ENCODE measurements around the gene SACM1L. TPM values are rescaled to one million over a fixed set of nuclear protein-coding genes. Genes with fewer than 3 reads are reported as not detected.

The SACM1L gene
- total RNA-seq, 1 donor from 2014 or later: 59.2 TPM

DNA sequence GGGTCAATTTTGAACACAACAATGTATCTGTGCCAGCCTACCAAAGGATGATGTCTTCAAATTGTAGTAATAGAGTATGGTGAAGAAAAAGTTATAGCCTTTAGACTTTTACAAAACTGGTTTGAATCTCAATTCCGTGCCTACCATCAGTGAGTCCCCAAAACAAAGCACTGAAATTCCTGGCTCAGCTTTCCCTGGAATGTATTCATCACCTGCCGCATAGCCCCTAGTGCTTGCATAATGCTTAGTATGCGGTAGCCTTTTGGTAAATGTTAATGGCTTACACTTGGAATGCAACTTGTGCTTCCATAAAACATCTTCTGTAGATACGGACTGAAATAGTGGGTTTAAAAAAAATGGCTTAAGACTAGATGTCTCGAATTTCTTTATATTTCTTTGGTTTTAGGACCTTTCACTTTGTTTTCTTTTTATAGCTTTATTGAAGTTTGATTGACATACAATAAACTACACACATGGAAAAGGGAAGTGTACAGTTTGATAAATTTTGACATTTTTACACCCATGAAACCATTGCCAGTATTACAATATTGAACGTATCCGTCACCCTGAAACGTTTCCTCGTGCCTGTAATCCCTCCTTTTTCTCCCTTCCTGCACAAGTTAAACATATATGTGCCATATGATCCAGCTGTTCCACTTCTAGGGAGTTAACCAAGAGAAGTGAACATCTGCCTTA, 12.1 kb downstream of the SACM1L start:
- TF ChIP-seq, protein P1, sequence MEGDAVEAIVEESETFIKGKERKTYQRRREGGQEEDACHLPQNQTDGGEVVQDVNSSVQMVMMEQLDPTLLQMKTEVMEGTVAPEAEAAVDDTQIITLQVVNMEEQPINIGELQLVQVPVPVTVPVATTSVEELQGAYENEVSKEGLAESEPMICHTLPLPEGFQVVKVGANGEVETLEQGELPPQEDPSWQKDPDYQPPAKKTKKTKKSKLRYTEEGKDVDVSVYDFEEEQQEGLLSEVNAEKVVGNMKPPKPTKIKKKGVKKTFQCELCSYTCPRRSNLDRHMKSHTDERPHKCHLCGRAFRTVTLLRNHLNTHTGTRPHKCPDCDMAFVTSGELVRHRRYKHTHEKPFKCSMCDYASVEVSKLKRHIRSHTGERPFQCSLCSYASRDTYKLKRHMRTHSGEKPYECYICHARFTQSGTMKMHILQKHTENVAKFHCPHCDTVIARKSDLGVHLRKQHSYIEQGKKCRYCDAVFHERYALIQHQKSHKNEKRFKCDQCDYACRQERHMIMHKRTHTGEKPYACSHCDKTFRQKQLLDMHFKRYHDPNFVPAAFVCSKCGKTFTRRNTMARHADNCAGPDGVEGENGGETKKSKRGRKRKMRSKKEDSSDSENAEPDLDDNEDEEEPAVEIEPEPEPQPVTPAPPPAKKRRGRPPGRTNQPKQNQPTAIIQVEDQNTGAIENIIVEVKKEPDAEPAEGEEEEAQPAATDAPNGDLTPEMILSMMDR (IDR thresholded peaks at IDR 0.05; ENCODE audit: partially characterized antibody, unreplicated experiment): no peak
- H3K4me3 Mint-ChIP-seq (ENCODE audit: unreplicated experiment): no peak overlapping the region
- H3K27me3 Mint-ChIP-seq (ENCODE audit: unreplicated experiment): no peaks in the 10 kb centered on the region
- DNase-seq: no peak
- H3K27ac Mint-ChIP-seq (ENCODE audit: unreplicated experiment): no peak overlapping the region
- H3K9me3 Mint-ChIP-seq (ENCODE audit: unreplicated experiment): no peaks in the 10 kb centered on the region
- H3K36me3 Mint-ChIP-seq (ENCODE audit: unreplicated experiment): no peaks in the 10 kb centered on the region
- H3K4me1 Mint-ChIP-seq (ENCODE audit: low read depth, unreplicated experiment): peaks cover 20% of the 10 kb centered on the region

DNA sequence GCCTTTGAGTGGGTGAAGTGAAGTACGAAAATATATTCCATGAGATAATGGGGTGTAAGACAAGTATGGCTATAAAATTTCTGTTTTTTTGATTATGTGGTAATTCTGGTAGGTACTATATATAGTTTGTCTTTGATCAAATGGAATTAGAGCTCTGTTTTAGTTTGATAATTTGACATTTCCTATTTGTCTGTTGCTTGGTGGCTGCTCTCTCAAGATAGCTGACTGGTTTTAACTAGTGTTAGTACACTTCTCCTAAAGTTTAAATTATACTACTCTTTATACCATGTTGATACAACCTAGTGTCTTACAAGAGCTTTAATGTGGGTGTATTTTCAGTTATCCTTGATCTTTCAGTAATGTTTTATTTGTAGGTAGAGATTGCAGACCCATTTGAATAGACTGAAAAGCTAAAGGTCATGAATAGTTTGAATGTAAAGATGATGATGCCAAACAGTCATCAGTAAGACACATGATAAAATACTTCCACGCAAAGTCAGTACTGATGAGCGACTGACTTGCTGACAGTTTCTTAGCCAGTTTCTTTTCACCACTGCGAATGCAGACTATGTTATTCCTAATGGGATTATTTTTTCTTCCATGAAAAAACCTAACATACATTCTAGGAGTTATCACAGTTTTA, 15.2 kb downstream of the SACM1L start:
- TF ChIP-seq, protein P1 (IDR thresholded peaks at IDR 0.05; ENCODE audit: partially characterized antibody, unreplicated experiment): no peak
- H3K36me3 Mint-ChIP-seq (ENCODE audit: unreplicated experiment): no peaks in the 10 kb centered on the region
- no peaks in the 10 kb centered on the region for H3K27me3 Mint-ChIP-seq (ENCODE audit: unreplicated experiment)
- DNase-seq: no peak
- no peaks in the 10 kb centered on the region for H3K9me3 Mint-ChIP-seq (ENCODE audit: unreplicated experiment)
- H3K4me3 Mint-ChIP-seq (ENCODE audit: unreplicated experiment): no peak overlapping the region
- no peak overlapping the region for H3K27ac Mint-ChIP-seq (ENCODE audit: unreplicated experiment)
- peaks cover 18% of the 10 kb centered on the region for H3K4me1 Mint-ChIP-seq (ENCODE audit: low read depth, unreplicated experiment)

DNA sequence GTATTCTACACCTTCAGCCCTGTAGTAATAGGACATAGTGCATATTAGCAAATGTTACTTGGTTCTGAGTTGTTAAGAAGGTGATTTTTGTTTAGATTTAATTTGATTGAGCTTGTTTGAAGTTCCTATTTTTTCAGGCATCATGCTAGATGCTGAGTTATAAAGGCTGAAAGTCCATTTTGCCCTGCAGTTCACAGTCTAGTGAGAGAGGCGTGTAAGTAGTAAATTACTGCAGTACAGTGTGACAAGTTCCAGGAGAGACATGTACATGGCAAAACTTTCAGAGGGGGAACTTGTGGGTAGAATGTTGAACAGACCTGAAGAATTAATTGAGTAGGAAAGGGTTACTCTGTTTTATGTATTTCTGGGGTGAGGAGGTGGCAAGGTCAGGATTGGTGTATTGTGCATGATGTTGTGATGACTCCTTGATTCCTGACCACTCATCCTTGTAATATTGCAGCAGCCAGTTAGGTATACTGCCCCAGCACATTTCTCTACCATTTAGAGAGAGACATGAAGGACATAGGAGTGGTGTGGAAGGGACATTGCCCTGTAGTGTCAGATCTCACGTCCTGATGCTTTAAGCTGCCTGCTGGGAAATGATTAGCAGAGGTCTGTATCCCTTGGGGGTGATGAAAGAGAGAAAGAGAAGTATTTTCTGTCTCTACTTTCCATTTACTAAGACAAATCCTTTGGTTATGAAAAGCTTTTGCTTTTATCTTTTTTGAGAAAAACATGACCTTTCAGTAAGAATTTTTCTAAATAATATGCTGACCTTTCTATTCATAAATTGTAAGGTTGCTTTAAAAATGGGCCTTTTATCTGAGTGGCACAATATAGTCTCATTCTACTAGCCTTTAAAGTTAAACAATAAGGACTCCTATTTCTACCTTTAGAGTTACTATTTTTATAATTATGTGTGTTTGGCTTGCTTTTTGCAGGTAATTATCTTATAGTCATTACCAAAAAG, 16.9 kb downstream of the SACM1L start:
- Mint-ChIP-seq H3K27ac (ENCODE audit: unreplicated experiment) (no peak overlapping the region), H3K4me1 (ENCODE audit: low read depth, unreplicated experiment) (peaks cover 18% of the 10 kb centered on the region), H3K9me3 (ENCODE audit: unreplicated experiment) (no peaks in the 10 kb centered on the region), H3K36me3 (ENCODE audit: unreplicated experiment) (no peaks in the 10 kb centered on the region), H3K27me3 (ENCODE audit: unreplicated experiment) (no peaks in the 10 kb centered on the region), H3K4me3 (ENCODE audit: unreplicated experiment) (peak overlapping the region; percentile 3)
- TF ChIP-seq, protein P1 (IDR thresholded peaks at IDR 0.05; ENCODE audit: partially characterized antibody, unreplicated experiment): no peak
- no peak for DNase-seq

DNA sequence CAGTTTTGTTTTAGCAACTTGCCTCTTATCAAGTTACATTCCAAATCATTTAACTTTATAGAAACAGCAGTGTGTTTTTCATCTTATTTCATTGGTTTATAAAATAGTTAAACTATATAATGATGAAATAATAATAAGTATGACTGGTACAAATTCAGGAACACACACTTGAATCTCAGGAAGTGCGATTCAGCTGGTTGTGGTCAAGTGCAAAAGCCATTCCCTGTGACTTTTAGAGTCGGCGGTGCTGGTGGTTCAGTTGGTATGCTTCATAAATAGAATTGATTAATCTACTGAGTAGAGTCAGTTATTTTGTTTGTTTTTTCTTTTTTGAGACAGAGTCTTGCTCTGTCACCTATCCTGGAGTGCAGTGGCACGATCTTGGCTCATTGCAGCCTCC, 22.7 kb downstream of the SACM1L start:
- TF ChIP-seq, protein P1 (IDR thresholded peaks at IDR 0.05; ENCODE audit: partially characterized antibody, unreplicated experiment): no peak
- Mint-ChIP-seq H3K27me3 (ENCODE audit: unreplicated experiment) (no peaks in the 10 kb centered on the region), H3K4me1 (ENCODE audit: low read depth, unreplicated experiment) (peaks cover 3% of the 10 kb centered on the region), H3K4me3 (ENCODE audit: unreplicated experiment) (no peak overlapping the region), H3K27ac (ENCODE audit: unreplicated experiment) (no peak overlapping the region), H3K36me3 (ENCODE audit: unreplicated experiment) (no peaks in the 10 kb centered on the region), H3K9me3 (ENCODE audit: unreplicated experiment) (no peaks in the 10 kb centered on the region)
- no peak for DNase-seq

Data from glutamatergic neuron (in vitro differentiated cells).